Brain microvascular endothelial cell (primary cell): ENCODE data around the gene GATA2.

Experiments used
- DNase-seq: peaks from one replicate; pipeline ENCODE4 v3.0.0-alpha.2; 2020
- H3K27ac ChIP-seq: fragments of 250-450 bp; sonication (Bioruptor Pico); 2 replicates; pipeline ENCODE4 v1.5.1; 2020; ENCODE audit warnings: mild to moderate bottlenecking, moderate library complexity
- H3K27me3 ChIP-seq: fragments of 250-450 bp; sonication (Bioruptor Pico); replicated peaks from 2 replicates; pipeline ENCODE4 v1.5.1; 2020; ENCODE audit warnings: mild to moderate bottlenecking
- H3K36me3 ChIP-seq: fragments of 250-450 bp; sonication (Bioruptor Pico); replicated peaks from 2 replicates; pipeline ENCODE4 v1.5.1; 2020; ENCODE audit warnings: mild to moderate bottlenecking
- H3K4me3 ChIP-seq: 2 replicates; pipeline ENCODE4 v1.5.1; 2011; ENCODE audit warnings: low read depth, mild to moderate bottlenecking, control low read depth, low read length, moderate library complexity
- CTCF ChIP-seq: IDR thresholded peaks from 2 replicates; pipeline ENCODE4 v1.5.1; 2011; ENCODE audit warnings: low read depth, mild to moderate bottlenecking, moderate library complexity, low read length, control low read depth, inconsistent platforms; ENCODE audit errors: missing control alignments
- in situ Hi-C: cut with HindIII; loops from 2 replicates; pipeline ENCODE4 v1.10.0; 2017; ENCODE audit warnings: low sequenced_read_pairs, low pct_ligation_motif_present

GATA2 gene

GRCh38 chr3:128492671-128493569 lies at the start of gene GATA2:
Gene GATA2, minus strand, starts transcription at chr3:128493201. Its CDS starts 6,170 bp downstream, at chr3:128487031.
- no peak for TF ChIP-seq CTCF
- in situ Hi-C loops, result no loop called here
- H3K4me3 ChIP-seq, result no peak within 1 kb of the TSS
- H3K36me3 ChIP-seq, result no peaks in the 10 kb centered on the region
- no peak within 1 kb of the TSS for H3K27ac ChIP-seq
- DNase-seq, result no peak
- H3K27me3 ChIP-seq, result peaks cover 93% of the 10 kb centered on the region

GRCh38 chr3:128541246-128541645 lies 48.2 kb upstream of the GATA2 start:
- in situ Hi-C loops, result no loop called here
- no peak for TF ChIP-seq CTCF
- Histone ChIP-seq H3K27ac (no peak overlapping the region), H3K36me3 (no peaks in the 10 kb centered on the region), H3K4me3 (no peak overlapping the region), H3K27me3 (peaks cover 14% of the 10 kb centered on the region)
- no peak for DNase-seq

- Histone ChIP-seq H3K27me3 (peaks cover 20% of the 10 kb centered on the region), H3K4me3 (no peak overlapping the region), H3K36me3 (no peaks in the 10 kb centered on the region), H3K27ac (no peak overlapping the region)
- DNase-seq, result no peak
- in situ Hi-C loops, result no loop called here
- no peak for TF ChIP-seq CTCF
Observed at GRCh38 chr3:128539376-128539775, 46.4 kb upstream of the GATA2 start.

DNA sequence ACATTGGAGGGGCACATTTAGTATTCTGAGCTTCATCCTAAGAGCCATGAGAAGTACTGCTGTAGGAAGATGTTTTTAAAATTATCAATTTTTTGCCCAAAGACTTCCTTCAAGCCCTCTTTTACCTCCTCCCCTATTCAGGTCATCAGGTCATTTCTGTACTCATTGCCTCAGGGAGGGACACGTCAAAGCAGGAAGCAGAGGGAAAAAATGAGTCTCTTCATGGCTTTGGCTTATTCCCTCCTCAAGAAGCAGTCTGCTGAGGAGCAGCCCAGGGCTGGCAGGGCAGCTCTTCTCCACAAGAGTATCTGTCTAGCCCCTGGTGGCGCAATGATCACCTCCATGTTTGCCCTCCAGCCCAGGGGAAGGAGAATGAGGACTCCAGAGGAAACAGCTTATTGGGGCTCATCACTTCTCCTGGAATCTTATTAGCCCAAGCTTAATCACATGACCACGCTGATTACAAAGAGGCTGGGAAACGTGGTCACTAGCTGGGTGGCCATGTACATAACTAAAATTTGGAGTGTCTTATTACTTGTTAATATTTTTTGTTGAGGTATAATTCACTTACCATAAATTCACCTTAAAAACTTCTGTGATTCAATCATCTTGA lies 44.2 kb upstream of the GATA2 start:
- in situ Hi-C loops, result no loop called here
- H3K36me3 ChIP-seq, result no peaks in the 10 kb centered on the region
- H3K27me3 ChIP-seq, result peaks cover 29% of the 10 kb centered on the region
- H3K27ac ChIP-seq, result no peak overlapping the region
- no peak for TF ChIP-seq CTCF
- DNase-seq, result no peak
- no peak overlapping the region for H3K4me3 ChIP-seq

- H3K27me3 ChIP-seq, result peaks cover 27% of the 10 kb centered on the region
- in situ Hi-C loops, result no loop called here
- no peak for TF ChIP-seq CTCF
Observed at GRCh38 chr3:128532012-128532983, 39.3 kb upstream of the GATA2 start.

More at GRCh38 chr3:128532012-128532983, 39.3 kb upstream of the GATA2 start:
- DNase-seq, result no peak
- Histone ChIP-seq H3K36me3 (no peaks in the 10 kb centered on the region), H3K4me3 (no peak overlapping the region), H3K27ac (no peak overlapping the region)
